GM21381 (cell line): Measurements from ENCODE around the gene POLR2J3.
"Not testable (repeated sequence)": the region's sequence is repeated elsewhere in the genome, so short reads cannot be mapped to it uniquely, and the experiment has no call there.

ENCODE experiments used
- ATAC-seq: cut with Tn5 transposase; IDR thresholded peaks from one replicate; pipeline ENCODE4 v1.9.1; 2021; ENCODE audit warnings: mild to moderate bottlenecking, moderate library complexity; ENCODE audit not compliant: unreplicated experiment

Gene POLR2J3

DNA sequence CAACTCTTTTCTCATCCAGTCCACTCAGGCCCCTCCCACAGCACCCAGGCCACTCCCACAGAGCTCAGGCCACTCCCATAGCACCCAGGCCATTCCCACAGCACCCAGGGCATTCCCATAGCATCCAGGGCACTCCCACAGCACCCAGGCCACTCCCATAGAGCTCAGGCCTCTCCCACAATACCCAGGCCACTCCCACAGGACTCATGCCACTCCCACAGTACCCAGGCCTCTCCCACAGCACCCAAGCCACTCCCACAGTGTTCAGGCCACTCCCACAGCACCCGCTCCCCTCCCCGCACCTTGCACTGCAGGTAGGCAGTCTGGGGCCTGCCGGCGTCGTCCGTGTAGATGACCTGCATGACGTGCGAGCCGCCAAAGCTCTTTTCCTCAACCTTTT lies 17.5 kb upstream of the POLR2J3 start:
- peak; percentile 38 for ATAC-seq

DNA sequence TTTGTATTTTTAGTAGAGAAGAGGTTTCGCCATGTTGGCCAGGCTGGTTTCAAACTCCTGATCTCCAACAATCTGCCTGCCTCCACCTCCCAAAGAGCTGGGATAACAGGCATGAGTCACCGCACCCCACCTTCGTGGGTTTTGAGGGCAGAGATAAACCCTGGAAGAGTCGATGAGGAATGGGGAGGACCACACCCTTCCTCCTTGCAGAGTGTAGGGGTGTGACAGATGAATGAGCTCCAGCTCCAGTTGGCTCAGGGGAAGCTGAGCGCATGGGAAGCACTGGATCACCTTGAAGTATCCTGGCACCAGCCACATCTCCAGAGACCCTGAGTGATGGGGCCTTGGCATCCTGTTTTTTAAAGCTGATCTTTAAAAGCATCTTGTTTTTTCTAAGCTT lies 11.1 kb upstream of the POLR2J3 start:
- ATAC-seq: not testable (repeated sequence)

DNA sequence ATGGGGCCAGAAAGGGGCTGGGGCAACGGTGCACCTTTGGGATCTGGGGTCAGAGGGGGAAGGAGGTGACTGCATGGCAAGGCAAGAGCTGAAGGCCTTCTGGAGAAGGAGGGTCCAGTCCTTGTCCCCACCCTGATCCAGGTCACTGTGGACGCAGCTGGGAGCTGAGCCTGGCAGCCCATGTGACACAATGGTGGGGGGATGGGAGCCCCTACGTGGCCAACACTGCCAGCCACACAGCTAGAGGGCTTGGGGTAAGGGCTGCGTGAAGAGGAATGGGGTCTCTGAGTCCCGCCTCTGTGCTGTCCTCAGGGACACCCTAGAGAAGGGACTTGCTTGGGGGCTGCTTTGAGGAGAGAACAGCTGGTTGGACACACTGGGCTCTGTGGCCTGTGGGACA lies 9.3 kb upstream of the POLR2J3 start:
- not testable (repeated sequence) for ATAC-seq

DNA sequence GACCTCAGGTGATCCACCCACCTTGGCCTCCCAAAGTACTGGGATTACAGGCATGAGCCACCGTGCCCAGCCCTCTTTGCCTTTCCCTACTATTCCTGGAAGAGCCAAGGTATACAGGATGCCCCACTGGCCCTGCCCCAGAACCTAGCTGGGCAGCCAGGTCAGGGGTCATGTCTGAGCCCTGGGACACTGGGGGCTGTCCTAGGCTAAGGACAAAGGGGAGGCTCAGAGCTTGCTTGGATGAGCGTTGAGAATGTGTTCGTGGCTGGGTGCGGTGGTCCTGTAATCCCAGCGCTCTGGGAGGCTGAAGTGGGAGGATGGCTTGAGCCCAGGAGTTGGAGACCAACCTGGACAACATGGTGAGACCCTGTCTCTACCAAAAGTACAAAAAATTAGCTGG lies 6.1 kb upstream of the POLR2J3 start:
- not testable (repeated sequence) for ATAC-seq

DNA sequence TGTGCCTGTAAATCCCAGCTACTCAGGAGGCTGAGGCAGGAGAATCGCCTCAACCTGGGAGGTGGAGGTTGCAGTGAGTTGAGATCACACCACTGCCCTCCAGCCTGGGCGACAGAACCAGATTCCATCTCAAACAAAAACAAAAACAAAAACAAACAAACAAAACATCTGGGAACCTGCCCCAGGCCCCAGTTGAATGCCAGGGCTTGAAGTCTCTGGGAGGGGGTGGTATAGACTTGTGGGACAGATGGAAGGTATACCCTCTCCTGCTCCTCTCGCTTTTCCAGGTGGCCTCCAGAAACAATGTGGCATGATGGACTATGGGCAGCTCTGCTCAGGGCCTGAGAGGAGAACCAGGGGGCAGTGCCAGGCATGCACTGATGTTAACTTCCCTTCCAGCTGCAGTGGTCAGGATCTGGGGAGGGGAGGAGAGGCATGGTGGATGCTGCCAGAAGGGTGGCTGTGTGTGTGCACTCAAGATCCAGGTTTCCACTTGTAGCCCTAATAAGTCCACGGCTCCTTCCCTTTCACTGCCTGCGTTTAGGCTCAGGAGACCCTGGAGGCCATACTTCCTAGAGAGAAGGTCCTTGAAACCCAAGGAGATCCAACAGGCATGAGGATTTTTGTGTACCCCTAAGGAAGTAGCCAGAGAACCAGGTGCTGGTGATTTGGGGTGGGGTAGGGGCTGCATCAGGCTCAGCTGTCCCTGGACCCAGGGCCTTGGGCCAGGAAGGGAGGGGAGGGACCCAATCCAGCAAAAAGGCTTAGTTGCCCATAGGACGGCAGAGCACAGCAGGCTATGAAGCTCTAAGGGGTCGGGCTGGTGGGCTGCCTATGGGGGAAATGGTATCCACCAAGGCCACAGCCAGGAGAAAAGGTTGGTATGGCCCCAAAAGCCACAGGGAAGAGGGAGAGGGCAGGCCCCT lies 5.2 kb upstream of the POLR2J3 start:
- not testable (repeated sequence) for ATAC-seq

DNA sequence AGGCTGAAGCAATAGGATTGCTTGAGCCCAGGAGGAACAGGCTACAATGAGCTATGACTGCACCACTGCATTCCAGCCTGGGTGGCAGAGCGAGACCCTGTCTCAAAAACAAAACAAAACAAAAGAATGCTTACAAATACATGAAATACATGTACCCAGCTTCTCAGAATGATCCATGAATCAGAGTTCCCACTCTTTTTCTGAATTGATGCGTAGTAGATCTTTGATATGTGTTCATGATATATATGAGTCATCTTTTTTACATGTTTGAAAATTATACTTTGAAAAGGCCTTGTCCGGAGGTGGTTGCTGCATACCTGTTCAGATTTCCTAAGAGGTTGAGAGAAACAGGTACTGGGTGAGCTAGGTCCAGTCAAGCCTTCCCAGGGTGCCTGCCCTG lies 4.0 kb upstream of the POLR2J3 start:
- ATAC-seq: not testable (repeated sequence)

DNA sequence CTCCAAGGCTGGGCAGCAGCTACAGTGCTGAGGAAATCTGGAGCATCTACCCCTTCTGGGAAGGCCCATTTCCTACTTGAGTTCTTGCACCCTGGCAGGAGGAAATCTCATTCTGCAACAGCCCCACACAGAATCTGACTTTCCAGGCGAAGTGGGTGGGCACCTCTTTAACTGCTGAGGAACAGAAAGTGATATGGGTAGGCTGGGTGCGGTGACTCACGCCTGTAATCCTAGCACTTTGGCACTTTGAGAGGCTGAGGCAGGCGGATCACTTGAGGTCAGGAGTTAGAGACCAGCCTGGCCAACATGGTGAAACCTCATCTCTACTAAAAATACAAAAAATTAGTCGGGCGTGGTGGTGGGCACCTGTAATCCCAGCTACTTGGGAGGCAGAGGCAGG lies 2.2 kb upstream of the POLR2J3 start:
- ATAC-seq: not testable (repeated sequence)

DNA sequence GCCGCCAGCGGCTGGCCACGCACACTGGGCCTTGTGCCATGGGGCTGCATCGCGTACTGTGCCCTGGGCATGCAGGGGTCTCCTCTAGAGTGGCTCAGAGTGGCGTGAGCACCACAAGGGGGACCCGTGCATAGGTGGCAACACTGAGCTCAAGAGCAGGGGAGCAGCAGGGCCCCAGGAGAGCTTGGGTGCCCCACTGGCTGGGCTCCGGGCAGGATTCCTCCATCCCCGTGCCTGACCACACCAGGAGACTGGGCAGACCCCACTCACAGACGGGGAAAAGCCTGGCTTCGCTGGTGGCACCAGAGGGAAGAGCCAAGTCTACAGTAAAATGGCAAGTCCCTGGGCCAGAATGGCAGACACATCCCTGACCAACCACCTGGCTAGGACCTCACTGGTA lies 3.8 kb downstream of the POLR2J3 start:
- not testable (repeated sequence) for ATAC-seq

DNA sequence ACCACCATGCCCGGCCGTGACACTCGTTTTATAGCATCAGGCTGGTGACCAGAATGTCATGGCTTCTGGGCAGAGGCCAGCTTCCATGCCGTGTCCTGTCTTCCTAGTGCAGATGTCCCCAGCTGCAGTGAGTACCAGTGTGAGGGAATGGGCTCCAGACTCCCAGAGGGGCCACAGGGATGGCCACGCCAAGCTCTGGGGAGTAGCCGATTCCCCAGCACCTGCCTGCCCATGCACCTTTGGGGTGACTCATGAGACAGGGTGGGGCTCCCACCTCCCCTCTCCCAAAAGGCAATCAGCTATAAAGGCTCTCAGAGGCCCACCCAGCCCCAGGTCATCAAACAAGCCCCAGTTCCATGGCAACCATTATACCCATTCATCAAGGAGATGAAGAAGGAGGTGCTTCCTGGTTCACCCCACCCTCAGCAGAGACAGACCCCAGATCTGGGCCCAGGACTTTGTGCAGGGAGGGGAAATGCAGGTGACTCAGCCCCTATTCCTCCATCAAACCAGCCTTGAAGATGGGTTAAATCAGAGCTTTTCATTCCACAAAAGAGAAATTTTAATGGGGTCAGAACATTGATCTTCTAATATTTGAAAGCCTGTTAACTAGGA lies 21.5 kb downstream of the POLR2J3 start, which contains the start of gene SPDYE2:
Gene SPDYE2 (plus strand): TSS at position 419 of the 615 bp plus-strand sequence. CDS start 2,030 bp downstream, outside the sequence.
- ATAC-seq: not testable (repeated sequence)

DNA sequence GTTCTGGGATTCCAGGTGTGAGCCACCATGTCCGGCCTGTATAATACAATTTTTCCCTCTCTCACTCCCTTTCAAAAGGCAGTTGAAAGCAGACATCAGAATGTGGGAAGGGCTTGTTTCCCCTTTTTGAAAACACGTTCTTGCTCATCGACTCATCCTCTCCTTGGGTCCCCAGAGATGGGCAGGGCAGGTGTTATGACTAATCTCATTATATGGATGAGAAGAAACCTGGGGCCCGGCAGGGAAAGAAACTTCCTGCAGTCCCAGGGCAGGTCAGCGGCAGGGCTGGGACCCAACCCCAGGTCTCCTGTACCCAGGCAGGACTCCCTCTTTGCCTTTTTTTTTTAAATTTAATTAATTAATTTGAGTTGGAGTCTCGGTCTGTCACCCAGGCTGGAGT lies 26.0 kb downstream of the POLR2J3 start:
- peak; percentile 76 for ATAC-seq

DNA sequence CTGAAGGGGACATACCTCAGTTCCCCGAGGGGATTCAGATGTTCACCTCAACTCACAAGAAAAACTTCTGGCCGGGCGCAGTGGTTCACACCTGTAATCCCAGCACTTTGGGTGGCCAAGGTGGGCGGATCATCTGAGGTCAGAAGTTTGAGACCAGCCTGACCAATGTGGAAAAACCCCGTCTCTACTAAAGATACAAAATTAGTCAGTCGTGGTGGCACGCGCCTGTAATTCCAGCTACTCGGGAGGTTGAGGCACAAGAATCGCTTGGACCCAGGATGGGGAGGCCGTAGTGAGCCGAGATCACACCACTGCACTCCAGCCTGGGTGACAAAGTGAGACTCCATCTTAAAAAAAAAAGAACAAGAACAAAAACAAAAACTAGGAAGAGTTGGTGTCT lies 27.1 kb downstream of the POLR2J3 start:
- ATAC-seq: not testable (repeated sequence)

DNA sequence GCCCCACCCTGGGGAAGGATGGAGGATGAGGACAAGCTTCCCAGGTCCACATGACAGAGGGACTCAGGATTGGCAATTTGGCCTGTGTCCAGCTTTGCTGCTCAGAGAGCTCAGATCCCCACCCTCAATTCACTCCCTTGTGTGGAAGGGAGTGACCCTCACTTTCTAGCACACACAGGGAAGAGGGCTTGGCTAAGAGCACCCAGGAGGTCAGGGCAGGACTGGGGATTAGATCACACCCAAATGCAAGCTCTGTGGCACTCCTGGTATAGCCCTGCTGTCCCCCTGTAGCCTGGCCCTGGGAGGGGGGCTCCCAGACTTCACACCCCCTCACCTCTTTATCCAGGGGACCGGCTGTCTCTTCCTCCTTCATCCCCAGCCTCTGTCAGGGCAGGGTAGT lies 28.0 kb downstream of the POLR2J3 start:
- ATAC-seq: not testable (repeated sequence)

DNA sequence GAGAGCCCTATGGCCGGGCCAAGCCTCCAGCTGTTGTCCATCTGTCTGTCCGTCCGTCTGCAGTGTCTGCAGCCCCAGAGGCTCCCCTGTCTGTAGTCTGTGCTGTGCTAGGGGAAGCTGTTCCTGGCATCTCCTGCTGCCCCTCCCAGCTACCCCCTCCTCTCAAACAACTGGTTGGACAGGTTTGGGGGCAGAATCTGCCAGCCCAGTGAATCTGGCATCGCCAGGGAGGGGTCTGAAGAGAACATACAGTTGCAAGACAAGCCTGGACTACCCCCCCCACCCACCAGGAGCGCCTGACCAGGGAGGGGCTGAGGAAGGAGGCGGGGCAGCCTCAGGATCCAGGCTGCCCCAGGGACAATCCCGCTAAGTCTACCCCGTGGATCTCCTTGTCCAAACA lies 28.8 kb downstream of the POLR2J3 start, which contains the start of gene UPK3BL2:
Gene UPK3BL2 (minus strand): TSS at position 101 of the 400 bp plus-strand sequence. CDS start 60 bp downstream, at position 41.
- not testable (repeated sequence) for ATAC-seq

DNA sequence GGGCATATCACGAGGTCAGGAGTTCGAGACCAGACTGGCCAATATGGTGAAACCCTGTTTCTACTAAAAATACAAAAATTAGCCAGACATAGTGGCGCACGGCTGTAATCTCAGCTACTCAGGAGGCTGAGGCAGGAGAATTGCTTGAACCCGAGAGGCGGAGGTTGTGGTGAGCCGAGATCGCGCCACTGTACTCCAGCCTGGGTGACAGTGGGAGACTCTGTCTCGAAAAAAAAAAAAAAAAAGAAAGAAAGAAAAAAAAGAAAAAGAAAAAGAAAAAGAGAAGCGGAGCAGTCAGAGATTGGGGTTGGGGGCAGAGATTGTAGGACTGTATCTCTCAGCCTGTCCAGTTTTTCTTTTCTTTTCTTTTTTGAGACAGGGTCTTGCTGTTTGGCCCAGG lies 29.6 kb downstream of the POLR2J3 start:
- ATAC-seq: not testable (repeated sequence)

DNA sequence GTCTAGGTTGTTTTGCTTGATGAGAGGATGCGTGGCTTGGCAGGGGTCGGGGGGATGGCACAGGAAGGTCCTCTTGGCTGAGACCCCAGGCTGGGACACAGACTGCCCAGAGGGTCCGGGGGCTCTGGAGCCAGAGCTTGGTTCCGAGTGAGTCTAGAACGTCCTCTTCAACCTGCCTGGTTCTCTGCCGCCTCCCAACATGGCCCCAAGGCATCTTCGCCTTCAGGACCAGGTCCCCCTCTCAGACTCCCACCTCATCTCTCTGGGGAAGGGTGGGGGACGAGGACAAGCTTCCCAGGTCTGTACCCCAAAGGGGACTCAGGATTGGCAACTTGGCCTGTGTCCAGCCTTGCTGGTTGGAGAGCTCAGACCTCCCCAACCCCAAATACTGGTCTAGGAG lies 30.3 kb downstream of the POLR2J3 start:
- ATAC-seq: not testable (repeated sequence)

DNA sequence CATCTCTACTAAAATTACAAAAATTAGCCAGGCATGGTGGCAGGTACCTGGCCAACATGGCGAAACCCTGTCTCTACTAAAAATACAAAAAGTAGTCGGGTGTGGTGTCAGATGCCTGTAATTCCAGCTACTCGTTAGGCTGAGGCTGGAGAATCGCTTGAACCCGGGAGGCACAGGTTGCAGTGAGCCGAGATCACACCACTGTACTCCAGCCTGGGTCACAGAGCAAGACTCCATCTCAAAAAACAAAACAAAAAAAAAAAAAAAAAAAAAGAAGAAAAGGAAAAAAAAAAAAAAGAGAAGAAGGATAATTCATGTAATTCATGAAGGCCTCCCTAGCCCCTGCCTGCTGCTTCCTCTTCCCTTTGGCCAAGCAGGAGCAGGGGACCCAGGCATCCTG lies 31.8 kb downstream of the POLR2J3 start:
- not testable (repeated sequence) for ATAC-seq

DNA sequence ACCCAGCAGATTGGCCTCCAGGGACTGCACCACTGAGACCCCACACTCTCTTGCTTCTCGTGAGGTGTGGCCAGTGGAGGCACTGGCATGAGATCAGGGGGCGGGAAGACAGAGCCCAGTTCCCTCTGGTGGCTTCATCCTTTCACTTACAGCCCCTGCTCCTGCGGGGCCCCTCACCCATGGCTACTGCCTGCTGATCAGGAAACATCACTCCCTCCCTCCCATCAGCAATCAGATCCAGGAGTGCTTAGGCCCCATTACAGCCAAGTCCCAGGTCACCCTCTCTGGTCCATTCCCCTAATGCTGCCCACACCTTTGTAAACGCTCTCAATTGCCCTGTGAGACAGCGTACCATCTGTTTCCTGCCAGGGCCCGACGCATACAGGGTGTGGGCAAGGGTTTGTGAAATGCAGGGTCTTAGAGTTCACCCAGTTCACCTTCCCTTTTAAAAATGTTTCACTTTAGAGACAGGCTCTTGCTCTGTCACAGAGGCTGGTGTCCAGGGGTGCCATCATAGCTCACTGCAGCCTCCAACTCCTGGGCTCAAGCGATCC lies 37.2 kb downstream of the POLR2J3 start:
- ATAC-seq: not testable (repeated sequence)

DNA sequence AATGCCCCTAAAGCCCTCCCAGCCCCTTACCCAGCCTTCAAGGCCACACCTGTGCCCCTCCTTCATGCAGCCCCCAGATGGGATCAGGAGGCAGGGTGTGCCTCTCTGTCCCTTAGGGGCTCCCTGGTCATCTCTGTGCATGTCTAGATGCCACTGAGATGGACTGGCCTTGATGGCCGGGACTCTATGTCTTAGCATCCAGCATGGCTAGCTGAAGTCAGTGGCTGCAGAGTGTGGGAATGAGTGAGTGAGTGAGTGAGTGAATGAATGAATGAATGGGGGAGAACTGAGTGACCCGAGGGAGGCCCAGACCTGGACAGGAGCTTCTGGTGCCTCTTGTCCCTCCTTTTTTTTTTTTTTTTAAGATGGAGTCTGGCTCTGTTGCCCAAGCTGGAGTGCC lies 40.3 kb downstream of the POLR2J3 start:
- ATAC-seq: not testable (repeated sequence)

DNA sequence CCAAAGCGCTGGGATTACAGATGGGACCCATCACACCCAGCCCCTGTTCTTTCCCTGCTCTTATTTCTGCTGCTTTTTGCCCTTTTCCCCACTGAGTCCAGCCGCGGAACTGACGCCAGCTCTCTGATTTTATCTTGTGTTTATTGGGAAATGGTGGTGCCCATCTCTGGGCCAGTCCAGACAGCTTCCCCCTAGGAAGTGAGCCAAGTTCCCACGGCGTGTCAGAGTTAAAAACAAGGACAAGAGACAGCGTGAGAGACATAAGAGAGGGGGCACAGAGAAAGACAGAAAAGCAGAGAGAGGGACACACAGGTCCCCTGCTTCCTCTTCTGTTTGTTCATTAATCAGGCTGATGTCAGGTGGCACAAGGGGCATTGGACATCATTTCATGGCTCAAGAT lies 40.8 kb downstream of the POLR2J3 start:
- ATAC-seq: not testable (repeated sequence)

DNA sequence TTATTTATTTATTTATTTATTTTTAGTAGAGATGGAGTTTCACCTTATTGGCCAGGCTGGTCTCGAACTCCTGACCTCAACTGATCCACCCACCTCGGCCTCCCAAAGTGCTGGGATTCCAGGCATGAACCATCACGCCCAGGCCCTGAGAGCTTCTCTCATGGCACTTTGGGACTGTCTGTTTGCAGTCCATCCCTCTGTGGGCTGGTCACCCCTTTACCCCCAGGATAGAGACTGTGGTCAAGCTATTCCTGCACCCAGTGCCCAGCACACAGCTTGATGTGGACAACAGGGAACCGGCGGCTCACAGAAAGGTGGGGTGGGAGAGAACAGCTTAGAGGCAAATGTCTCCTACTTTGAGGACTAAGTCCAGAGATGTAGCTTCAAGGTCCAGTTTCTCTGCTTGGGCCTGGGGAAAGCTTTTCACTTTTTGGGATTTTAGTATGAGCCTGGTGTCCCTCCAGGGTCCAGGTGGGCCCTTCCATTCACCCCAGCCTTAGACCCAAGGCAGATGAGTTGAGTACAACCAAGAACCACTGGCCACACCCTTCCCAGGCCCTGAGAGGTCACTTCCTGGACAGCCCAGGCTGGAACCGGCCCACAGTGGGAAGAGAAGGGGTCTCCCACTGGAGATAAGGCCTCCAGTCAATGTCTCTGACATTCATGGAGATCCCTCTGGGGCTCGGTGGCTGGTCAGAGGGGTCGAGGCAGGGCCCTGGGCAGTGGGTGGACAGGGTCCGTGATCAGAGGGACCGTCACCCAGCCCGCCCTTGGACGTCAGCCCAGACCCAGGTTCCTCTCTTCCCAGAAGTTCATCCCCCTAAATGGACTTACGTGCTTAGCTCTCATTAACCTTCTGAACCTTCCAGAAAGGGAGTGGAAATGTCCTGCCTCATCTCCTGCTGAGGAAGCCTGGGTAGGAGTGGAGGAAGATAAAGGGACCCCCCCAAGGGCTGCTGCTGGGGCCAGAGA lies 44.3 kb downstream of the POLR2J3 start:
- not testable (repeated sequence) for ATAC-seq
